Activated CD4-positive, CD25-positive, alpha-beta regulatory T cell treated with anti-CD3 and anti-CD28 coated beads, Interleukin-2, amount 50 U/mL, for 16 hours (primary cell): ENCODE measurements around the gene KCNJ1.

Source experiments
- DNase-seq: peaks from one replicate; pipeline ENCODE4 v3.0.0-alpha.2; 2020; ENCODE audit warnings: low read depth, low spot score

KCNJ1 gene

DNA sequence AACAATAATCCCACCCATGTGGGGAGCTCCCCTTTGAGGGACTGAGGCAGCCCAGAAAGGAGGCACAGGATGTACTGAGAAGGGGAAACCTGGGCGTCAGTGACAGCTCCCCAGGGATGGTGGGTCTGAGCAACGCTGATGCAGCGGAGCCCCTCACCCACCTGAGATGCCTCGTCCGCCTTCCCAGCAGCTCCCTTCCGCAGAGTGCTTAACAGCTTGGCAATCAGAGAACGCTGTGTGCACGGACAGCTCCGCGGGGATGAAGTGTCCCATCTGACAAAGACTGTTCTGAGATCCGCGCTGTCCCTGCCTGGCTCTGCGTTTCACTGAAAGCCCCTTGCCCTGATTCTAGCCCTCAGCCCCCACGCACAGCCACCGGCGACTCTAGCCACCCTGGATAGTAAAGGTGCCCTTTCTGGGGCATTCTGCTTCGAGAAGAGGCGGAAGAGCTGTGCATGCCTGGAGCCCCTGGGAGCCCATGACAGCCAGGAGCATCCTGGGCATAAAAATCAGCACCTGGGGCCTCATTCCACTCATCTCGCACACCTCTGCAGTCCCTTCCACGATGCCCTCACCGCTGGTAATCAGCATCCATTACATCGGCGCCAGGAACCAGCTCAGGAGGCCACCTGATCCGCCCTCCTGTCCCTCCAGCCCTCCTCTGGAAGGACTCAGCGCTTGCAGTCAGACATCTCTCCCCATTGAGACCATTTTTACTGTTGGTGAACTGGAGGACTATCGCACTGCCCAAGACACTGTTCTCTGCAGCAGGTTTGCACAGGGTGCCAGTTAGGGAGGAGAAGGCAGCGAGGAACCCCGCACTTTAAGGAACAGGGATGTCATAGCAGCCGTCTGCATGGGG, 34.8 kb upstream of the KCNJ1 start:
- no peak for DNase-seq

DNA sequence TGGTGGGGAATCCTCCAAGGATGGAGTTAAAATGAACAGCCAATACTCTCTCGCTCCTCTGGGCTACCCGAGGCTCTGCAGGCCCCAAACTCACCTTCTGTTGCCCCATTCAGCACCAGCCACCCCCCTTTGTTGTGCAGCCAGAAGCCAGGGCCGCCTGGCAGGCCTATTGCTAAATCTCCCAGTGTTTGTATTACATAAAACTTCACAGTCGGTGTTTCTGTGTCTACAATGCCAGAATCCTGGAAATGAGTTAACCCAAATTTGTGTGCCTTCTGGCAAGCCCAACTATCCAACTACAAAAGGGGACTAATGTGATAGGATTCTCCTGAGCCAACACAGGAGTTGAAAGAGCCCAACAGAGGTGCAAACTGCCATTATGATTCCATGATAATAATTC, 33.4 kb upstream of the KCNJ1 start:
- DNase-seq = no peak

DNA sequence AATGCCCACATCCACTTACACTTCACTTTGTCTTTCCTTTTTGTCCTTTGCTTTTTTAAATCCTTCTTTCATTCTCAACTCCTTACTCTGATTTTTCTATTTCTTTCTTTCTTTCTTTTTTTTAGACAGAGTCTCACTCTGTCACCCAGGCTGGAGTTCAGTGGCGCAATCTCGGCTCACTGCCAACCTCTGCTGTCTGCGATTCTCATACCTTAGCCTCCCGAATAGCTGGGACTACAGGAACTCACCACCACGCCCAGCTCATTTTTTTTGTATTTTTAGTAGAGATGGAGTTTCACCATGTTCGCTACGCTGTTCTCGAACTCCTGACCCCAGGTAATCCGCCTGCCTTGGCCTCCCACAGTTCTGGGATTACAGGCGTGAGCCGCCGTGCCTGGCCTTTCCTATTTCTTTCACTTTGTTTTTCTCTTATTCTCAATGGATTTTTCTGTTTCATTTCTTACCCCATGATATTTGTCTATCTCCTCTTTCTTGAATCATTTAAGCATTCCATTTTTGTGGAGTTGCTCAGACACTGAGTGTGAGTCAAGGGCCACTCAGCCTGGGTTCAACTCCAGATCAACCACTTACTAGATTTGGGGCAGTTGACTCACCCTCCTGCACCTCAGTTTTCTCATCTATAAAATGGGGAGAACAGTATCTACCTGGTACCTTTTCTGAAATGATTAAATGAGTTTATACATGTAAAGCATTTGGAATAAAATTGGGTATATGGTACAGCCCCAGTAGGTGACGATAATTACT, 31.7 kb upstream of the KCNJ1 start:
- no peak for DNase-seq

DNA sequence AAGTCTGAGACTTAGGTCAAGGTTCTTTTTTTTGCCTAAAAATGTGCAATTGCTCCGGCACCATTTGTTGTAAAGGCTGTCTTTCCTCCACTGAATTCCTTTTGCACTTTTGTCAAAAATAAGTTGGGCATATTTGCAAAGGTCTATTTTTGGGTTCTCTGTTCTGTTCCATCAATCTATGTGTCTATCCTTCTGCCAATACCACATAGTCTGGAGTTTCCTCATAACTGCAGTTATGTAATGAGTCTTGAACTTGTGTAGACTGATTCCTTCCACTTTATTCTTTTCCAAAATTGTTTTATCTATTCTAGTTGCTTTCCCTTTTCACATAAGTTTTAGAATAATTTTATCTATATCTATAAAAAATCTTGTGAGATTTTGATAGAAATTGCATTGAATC, 30.7 kb upstream of the KCNJ1 start:
- DNase-seq = no peak

DNA sequence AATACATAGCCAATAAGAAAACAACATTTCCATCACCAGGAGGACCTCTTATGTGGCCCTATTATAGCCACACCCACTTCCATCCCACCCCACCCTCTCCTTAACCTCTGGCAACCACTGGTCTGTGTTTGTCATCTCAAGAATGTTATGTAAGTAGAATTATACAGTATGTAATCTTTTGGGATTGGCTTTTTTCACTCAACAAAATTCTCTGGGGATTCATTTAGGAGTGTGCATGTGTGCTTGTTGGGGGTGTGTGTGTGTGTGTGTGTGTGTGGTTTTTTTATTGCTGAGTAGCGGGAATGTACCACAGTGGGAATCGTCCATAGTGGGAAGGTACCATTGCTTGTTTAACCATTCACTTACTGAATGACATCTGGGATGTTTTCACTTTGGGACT, 29.3 kb upstream of the KCNJ1 start:
- no peak for DNase-seq

DNA sequence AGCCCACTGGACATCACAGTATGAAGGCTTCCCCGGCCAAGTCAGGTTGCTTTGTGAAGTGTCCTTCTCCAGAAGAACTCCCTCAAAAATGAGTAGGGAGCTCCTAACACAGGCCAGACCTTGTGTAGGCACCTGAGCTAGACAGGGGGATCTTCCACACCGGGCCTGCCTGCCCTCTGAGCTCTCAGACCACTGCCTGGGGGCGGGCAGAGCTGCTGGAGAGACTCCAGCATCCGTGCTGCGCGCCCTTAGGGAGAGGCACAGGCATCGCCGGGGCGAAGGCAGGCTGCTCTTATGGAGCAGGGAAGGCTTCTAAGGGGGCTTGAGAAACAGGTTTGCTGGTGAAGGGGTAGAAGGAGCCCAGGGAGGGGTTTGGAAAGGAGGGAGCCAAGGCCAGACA, 28.4 kb upstream of the KCNJ1 start:
- no peak for DNase-seq

DNA sequence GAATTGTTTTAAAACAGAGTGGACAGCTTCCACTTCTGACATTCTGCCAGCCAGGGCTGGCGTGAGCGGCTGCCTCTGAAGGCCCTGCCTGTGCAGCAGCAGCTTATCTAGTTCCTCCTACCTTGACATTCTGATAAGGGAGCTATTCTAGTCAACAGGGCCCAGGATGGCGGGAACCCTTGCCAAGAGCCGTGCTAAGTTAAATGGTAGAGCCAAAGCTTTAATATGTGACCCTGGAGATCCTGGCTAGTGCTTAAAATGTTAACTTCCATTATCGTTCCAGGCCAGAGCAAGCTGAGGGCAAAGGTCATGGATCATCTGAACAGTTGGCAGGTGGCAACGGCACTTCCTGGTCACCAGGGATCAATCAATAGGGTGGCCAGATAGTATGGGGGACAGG, 27.6 kb upstream of the KCNJ1 start:
- DNase-seq = no peak

DNA sequence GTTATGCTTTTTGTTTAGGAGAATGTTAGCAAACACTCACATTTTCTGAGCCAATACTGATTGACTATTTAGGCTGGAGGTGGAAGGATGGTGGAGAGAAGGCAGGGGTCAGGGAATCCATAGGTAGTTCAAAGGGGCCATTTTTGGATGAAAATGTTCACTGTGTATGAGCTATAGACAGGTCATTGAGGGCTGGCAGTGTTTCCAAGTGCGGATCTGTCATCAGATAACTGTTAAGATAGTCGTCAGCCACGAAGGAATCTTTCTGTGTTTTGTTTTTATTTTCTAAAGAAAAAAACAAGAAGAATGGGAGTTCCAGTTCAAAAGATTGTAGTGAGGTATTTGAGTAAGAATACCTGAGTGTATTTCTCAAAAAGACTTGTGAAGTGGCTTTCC, 27.2 kb upstream of the KCNJ1 start:
- no peak for DNase-seq

DNA sequence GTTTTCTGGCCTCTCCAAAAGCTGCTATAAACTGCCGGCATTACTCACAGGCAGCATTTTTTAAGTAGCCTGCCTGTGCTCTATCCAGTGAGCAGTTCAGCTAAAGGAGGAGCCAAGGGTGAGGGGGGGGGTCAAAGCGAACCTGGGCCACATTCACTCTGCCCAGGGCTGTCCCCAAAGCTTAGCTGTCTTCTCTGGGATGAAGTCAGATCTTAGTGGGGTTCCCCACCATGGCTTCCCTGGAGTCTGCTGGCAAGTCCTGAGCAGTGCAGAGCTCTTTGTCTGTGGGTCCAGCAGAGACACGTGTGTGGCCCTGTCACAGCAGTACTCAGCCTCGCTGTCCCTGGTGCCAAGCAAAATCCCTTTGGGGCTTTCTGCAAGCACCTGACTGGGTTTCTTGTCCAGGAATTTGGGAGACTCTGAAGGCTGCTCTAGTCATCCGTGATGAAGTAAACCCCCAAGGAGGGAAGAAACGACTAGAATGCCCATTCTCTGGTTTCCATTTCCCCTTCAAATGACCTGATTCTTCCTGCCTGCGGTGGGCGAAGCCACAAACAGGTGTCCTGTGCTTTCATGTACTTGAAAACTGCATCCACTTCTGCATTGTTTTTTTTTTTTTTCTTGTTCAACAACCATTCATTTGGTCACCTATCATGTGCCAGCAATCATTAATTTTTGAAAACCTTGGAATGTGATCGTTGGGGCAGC, 26.6 kb upstream of the KCNJ1 start:
- DNase-seq = no peak

DNA sequence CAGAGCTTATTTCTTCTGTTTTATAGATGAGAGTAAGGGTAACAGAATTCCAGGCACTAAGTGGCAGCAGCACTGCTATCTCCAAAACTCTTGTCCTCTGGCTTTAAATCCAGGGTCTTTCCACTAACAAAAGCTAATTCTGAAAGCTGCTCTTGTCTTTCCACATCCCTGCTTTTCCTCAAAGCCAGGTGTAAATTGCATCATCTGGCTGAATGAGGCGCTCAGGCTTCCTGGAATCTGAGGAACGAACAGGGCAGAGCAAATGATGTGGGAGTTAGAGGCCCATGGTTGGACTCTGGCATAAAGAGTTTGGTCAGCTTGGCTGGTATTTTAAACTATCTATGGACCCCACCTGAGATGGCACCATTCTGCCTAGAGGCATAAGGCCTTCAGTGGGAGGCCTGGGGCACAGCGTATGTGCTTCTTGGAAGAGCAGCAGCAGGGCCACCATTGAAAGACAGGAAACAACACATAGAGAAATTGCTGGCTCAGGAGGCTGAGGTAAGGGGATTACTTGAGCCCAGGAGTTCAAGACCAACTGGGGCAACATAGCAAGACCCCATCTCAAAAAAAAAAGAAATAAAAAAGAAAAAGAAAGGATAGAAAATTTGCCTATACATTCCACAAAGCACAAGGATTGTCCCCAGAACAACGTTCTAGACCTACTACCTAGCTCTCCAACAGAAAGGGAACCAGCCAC, 25.9 kb upstream of the KCNJ1 start:
- DNase-seq = no peak

DNA sequence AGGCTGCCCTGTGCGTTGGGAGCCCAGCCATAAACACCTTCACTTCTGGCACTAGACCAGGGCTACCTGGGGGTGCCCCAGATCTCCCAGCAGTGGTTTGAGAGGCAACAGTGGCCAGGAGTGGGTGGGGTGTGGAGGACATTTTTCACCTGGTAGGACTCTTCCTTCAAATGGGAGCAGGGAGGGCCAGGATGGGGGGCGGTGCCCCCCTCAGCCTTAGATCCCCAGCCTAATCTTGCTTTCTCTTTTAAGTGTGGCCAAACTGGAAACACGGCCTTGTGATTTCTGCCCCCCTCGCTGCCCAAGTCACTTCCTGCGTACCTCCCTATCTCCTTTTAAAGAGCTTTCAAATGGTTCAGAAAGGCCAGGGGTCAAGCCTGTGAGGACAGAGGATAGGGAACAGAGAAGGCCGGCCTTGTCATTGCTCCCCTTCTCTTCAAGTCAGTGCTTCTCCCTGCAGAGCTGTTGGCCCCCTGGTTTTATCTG, 24.9 kb upstream of the KCNJ1 start:
- DNase-seq = no peak

DNA sequence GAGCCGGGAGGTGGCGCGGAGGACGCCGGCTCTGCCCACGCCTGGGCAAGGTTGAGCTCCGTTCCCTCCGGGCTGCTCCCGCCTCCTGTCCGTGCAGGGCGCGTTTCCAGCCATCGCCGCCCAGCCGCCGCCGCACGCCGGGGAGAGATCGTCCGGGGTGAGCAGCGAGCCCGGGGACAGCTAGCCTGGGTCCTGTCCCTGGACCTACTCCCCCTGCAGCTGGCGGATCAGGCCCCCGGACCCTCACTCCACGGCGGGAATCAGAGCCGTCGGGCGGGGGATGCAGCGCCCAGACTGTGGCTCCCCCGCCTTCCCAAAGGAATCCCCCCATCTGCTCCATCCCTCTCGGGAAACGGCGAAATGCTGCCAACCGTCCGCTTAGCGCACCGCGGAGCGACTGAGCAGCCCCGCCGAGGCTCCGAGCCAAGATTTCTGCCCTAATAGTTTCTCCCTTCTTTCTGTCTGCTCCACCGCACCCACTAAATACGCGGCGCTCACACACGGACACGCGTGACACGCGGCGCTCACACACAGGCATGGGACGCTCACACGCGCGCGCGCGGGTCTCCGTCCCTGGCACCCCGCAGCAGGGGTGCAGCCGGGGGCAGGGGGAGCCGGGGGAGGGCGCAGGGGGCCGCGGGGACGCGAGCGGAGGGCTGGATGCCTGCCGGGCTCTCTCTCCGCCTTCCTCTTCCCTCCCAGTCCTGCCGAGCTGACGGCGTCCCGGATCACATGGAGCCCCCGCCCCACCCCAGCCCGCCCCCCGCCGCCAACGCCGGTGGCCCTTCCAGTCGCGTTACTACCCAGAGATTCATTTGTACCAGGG, 23.7 kb upstream of the KCNJ1 start, which contains the start of gene KCNJ5:
TSS of gene KCNJ5 (plus strand) at position 814 of the 826 bp plus-strand sequence. CDS start 19,918 bp downstream, outside the sequence.
- no peak for DNase-seq

DNA sequence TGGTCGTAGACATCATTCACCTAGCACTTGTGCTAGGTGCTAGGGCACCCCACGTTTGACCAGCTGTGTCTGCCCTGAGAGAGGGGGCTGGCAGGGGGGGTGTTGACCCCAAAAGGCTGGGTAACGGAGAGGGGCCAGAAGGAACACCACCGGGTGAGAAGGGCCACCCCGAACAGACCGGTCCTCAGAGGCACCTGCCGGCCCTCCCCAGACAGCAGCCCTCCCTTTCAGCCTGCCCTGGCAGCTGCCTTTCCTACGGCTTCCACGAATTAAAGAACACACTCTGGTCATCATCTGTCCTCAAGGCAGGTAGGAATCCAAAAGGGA, 23.1 kb upstream of the KCNJ1 start:
- no peak for DNase-seq

DNA sequence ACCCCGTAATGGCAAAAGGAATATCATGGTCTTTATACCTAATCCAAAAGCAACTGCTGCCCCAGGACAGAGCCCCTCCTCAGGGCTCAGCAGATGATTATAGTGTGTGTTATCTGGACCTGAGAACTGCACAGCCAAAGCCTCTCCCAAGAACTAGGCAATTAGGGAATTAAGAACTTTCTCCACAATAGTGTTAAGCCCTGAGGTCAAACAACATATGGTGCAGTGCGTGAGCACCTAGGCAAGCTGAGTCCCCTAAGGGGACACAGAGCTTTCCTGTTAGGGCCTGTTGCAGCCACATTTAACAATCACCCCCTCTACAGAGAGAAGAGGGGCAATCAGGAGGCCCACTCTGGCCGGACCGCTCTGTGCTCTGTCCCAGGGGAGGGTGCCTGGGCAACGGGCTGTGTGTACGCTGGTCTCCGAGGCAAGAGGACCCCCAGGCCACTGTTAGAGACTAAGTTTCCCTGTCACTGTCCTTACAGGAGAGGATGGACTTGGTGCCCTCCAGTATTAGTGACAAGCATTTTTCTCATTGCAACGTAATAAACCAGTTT, 22.6 kb upstream of the KCNJ1 start:
- DNase-seq = no peak

DNA sequence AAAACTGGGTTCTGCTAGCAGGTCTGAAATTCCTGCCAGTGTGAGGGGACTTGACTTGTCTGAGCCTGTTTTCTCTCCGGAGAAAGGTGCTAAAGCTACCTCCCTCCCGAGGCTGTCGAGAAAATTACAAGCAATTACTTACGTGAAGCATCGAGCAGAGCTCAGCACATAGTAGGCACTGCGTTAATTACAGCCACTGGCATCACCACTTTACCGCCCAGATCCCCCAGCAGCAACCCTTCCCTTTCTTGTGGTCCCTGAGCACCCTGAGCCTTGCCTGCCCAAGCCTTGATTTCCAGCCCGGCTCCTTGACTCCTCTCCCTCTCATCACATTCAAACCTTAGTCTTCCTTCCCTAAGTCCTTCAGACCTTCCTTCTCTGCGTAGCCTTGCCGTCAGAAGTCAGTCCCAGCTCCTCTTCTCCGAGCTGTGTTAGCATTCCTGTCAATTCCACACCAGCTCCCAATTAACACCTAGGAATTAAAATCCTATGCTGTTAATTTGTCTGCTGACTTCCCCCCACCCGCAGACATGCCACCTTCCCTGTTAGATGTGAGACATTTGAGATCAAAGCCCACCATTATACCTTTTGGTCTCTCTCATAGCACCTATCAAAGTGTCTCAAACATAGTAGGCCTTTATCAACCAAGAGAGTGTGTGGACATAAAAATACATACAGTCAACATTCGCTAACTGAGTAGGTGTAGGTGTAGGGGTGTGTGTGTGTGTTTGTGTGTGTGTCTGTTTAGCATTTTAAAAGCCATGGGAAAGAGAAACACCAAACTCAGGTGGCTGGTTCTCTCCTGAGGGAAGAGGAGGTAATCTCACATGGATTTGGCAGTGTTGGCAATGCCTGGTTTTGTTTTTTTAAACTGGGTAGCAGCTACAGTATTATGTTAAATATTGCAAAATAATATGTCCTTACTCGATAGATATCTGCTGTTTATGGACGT, 21.2 kb upstream of the KCNJ1 start:
- DNase-seq = no peak

DNA sequence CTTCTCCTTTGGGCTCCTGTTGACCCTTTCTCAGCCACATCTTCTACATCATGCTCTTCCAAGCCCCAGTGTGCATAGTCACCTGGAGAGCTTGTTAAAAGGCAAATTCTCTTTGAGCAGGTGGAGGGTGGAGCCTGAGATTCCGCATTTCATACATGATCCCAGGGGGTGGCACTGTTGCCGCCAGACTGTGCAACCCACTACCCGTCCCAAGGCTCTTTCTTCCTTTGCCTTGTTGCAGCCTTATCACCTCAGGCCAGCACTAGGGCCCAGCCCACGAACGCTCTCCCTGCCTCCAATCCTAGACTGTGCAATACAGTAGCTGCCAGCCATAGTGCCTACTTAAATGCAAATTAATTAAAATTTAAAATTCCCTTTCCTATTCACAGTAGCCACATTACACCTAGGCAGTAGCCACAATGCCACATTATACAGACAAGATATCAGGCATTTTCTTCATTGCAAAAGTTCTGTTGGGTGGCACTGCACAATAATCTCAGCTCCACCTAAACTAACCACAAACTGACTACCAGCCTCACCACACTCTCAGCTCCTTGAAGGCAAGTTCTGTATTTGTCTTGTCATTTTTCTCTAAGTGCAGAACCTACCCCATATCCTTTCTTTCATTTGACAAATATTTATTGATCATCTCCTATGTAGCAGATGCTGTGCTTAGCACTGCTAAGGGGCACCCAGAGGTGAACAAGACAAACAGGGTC, 19.5 kb upstream of the KCNJ1 start:
- DNase-seq = no peak

DNA sequence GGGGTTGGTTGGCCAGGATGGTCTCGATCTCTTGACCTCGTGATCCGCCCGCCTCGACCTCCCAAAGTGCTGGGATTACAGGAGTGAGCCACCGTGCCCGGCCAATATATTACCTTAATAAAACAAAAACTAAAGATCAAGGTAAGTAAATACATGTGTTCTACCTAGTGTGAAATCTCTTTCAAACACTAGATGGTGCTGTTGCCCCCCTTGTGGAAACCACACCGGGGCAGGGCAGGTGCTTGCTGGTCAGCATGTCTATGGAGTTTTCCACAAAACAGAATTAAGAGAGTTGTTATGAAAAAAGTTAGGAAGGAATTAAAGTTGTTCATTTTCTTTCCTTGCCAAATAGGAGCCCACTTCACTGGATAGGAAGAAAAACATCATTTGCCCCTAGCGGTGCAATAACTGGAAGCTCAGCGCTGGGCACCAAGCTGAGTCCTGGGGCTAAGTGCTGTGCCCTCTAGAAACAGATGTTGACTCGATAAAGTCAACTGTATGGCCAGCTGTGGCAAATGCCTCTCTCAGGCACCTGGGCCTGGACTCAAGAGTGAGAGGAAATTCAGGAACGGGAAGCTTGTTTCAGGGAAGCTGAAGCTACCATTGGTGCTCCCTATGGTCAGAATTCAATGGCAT, 17.7 kb upstream of the KCNJ1 start:
- DNase-seq = peak; percentile 12

DNA sequence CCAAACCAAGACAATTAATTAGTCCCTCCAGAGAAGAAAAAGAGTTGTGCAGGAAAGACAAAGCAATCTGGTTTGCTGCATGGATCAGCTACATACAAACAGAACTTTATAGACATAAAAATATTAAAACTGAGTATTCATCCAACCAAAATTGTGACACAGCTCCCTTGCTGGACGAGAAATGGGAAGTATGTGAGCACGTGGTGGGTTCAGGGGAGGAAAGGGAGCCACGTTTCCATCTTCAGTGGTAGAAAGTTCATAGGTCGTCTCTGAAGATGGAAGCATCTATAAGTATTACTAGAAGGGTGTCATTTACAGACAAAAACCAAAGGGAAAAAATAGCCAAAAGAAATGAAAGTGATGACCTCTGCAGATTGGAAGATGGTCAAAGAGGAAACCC, 17.0 kb upstream of the KCNJ1 start:
- DNase-seq = no peak
